Measurements from ENCODE around the gene PRELID1.

PRELID1 gene

GRCh38 chr5:177314376-177315342, 11.1 kb downstream of the PRELID1 start:
- DNase-seq (ENCODE audit: low spot score): no peak

DNA sequence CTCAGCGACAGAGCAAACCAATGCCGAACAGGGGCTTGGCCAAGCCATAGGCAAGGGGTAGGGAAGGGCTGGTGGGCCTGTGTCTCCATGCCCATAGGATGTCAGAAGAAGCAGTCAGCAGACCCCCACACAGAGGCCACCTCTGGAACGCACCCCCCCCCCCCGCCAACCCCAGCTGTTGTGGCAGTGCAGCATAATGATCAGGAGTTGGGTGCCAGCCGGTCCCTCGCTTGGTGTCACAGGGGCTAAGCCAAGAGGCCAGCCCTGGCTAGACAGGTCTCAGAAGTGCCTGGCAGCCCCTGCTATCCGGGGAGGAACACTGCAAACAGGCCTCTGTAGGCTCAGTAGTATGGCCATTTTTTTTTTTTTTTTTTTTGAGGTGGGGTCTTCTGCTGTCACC, 11.8 kb downstream of the PRELID1 start:
- no peak for DNase-seq (ENCODE audit: low spot score)

DNA sequence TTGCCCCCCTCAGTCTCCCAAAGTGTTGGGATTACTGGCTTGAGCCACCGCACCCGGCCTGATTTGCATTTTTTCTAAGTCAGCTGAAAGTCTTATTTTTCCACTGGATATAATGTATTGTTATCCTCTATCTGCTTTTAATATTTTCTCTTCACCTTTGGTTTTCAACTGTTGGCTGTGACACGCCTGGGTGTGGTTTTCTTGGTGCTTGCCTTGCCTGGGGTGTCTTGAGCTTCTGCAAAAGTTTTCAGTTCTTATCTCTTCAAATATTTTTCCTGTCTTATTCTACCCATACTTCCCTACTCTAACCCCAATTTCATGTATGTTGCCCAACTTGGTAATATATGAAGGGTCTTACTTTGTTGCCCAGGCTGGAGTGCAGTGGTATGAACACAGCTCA, 12.4 kb downstream of the PRELID1 start:
- no peak for DNase-seq (ENCODE audit: low spot score)

GRCh38 chr5:177317959-177318377, 14.4 kb downstream of the PRELID1 start:
- peak; percentile 83 for DNase-seq (ENCODE audit: low spot score)

DNA sequence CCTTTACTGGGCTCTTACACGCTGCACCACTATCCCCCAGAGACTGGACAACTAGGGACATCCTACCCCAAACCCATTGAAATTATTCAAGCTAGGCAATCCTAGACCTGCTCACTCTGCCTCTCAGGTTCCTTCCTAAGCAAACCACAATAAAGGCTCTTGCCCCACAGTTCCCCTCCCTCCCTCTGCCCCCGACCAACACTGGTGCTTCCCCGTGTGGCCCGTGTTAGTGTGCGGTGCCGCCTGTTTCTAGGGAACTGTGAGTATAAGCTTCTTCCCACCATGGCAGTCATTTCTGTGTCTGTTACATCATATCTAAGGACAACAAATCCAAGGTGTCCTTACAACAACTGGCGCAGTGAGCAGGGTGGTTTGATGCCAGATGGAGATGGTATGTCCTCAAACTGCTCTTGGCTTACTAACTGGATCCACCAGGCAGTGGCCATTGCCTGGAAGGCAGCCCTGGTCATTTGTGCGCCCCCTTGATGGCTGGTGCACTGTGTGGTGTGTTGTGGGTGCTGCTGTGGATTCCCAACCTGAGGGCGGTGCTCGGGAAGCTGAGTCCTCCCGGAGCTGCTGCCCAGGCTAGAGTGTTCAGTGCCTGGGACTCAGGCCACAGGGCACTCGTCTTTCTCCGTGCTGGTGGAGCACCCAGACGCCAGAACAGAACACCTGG, 16.5 kb downstream of the PRELID1 start:
- no peak for DNase-seq (ENCODE audit: low spot score)

- DNase-seq (ENCODE audit: low spot score): no peak
Measured at GRCh38 chr5:177320879-177321278, 17.3 kb downstream of the PRELID1 start.

DNA sequence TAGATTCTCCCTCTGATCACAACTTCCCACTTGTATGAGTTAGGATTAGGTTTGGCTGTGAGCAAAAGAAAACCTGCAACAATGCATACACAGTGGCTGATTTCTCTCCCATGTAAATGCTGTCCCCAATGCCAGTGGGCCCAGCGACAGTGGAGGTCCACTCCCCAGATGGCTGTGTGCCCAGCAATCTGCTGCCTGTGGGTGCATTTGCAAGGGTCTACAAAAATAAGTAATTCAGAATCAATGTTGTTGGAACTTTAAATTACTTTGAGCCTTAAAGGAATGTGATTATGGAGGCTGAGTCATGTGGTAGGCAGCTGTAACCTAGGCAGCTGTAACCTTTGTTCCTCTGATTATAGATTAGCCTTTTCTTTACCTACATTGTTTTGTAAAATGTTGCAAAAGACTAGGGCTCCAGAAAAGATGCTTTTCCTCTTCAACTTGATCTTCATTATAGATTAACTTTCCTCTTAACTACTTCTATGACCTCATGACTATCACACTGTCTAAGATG, 22.3 kb downstream of the PRELID1 start:
- no peak for DNase-seq (ENCODE audit: low spot score)

- DNase-seq (ENCODE audit: low spot score): no peak
Measured at GRCh38 chr5:177327539-177328522, 24.2 kb downstream of the PRELID1 start.

GRCh38 chr5:177328545-177329231, 25.1 kb downstream of the PRELID1 start:
- DNase-seq (ENCODE audit: low spot score): no peak

DNA sequence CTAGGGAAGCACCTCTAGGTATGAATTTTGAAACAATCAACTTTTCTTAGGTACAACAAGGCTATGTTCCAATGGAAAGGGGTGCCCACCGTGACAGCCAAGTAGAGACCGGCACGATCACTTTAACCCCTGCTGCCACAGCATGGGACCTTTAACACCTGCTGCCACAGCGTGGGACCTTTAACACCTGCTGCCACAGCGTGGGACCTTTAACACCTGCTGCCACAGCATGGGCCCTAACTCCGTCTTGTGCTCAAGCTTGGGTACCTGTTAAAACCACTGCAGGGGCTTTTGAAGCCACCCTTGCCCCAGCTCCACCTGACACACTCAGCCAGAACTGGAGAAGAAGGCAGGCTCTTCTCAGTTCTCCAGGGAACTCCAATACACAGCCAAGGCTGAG, 26.3 kb downstream of the PRELID1 start:
- no peak for DNase-seq (ENCODE audit: low spot score)

DNA sequence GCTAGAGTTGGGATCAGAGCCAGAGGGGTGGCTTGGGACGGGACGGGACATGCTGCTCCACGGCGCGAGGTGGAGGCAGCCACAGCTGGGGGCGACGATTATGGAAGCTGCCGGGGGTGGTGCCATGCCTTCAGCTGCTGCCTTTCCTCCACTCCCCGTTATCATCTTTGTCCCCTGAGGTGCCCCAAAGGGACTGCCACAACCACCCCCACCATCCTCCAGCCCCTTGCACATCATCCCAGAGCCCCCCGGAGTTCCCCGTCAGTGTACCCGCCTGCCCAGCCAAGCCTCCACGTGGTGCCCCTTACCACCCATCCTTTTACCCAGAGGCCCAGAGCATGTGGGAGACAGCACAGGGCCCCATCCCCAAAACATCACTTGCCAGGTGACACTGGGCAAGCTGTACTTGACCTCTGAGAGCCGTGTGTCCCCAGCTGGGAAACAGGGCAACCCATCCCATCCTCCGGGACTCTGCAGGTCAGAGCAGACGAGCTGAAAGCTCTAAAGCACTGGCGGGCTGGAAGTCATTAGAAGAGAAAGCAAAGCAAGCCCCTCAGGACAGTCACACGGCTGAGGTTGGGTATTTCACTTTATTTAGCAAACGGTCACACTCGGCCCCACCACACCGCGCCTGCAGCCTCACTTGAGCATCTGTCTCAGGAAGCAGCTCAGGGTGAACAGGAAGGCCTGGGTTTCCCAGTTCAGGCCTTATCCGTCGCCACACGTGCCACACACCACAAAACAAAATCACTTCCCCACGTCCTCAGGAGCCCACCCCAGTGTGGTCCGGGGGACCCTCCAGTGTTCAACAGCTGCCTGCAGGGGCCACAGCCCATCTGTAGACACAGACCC, 27.6 kb downstream of the PRELID1 start:
- DNase-seq (ENCODE audit: low spot score): no peak

GRCh38 chr5:177332031-177332895, 28.7 kb downstream of the PRELID1 start:
- DNase-seq (ENCODE audit: low spot score): no peak

GRCh38 chr5:177332896-177333260, 29.3 kb downstream of the PRELID1 start:
- DNase-seq (ENCODE audit: low spot score): no peak

GRCh38 chr5:177333420-177334154, 30.0 kb downstream of the PRELID1 start:
- DNase-seq (ENCODE audit: low spot score): no peak

- DNase-seq (ENCODE audit: low spot score): no peak
Measured at GRCh38 chr5:177334155-177334551, 30.6 kb downstream of the PRELID1 start.

DNA sequence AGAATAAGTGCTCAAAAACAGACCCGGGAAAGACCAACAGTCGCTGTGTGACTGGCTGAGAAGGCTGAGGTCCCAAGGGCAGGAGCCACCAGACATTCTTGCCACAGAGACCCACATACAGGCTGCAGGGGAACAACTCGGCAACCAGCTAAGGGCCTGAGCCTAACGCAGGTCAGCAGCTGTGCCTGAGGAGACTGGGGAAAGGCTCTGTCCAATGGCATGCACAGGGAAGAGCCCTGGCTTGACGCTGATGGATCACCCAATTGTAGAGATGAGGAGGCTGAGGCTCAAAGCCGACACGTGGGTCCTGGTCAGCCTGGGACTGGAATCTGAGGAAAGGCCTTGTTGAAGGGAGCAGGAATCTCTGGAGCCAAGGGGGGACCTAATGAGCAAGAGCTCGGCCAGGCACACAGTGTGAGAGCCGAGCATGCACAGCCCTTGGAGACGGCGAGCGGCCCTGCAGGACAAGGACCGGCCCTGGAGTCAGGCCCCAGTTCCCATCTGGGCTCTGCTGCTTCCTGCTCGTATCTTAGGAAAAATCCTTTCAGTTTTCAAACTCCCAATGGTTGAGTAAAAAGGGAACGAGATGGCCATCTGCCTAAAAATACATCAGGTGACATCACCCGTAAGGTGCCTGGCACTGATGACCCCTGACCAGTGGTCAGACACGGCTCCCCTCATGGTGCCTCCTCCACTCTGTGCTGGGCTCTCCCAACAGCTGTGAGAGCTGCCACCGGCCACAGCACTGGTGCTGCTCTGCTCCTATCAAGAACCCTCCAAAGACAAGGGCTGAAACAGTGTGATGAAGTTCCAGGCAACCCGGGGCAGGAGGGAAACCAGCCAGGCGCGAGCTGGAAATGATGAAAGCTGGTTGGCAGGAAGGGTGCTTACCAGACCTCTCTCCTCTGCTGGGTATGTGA, 31.4 kb downstream of the PRELID1 start:
- no peak for DNase-seq (ENCODE audit: low spot score)

DNA sequence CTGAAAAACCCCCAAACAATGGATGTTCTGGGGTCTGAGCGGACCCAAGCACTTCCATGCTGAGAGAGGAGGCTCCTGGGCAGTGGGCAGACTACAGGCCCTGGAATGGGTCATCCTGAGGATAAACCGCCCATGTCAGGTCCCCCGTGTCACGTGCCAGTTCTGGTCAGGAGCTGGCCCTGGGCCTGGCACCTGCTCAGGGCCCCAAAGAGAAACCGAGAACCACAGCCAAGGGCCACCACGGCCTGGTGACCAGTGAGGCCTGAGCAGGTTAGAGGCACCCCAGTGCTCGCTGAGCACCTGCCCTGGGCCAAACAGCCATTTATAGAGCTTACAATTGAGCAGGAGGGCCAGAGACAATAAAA, 32.1 kb downstream of the PRELID1 start:
- DNase-seq (ENCODE audit: low spot score): no peak

GRCh38 chr5:177336112-177336511, 32.5 kb downstream of the PRELID1 start:
- peak; percentile 41 for DNase-seq (ENCODE audit: low spot score)
